ENCODE data around the gene P2RX1. TPM values are rescaled to one million over a fixed set of nuclear protein-coding genes. Genes with fewer than 3 reads are reported as not detected.

P2RX1 gene
- polyA plus RNA-seq, 2 of the 4 experiments (the other 2 are of a cell fraction): 0.05 to 0.13 TPM

- ATAC-seq (no peak), DNase-seq (ENCODE audit: low read depth in 1 of 2, low spot score in 1 of 2) (no peak), FAIRE-seq (no peak)
- WGBS (ENCODE audit: missing lambda C conversion rate): 83% methylated on average over 11 of the region's 11 CpGs
- Histone ChIP-seq H3K4me3 (no peak overlapping the region), H3K4me1 (peaks cover 39% of the 10 kb centered on the region), H3K27ac (no peak overlapping the region), H3K9me3 (no peaks in the 10 kb centered on the region), H3K4me2 (no peak overlapping the region)
- POLR2A ChIA-PET: no interaction called here
- TF ChIP-seq CEBPB (IDR thresholded peaks at IDR 0.05): no peak
- TF ChIP-seq MAFK (IDR thresholded peaks at IDR 0.05; ENCODE audit: partially characterized antibody): no peak
- TF ChIP-seq ZFP36 (IDR thresholded peaks at IDR 0.05; ENCODE audit: borderline replicate concordance, partially characterized antibody): no peak
- TF ChIP-seq MAZ (IDR thresholded peaks at IDR 0.05; ENCODE audit: borderline replicate concordance, low read depth, low read length): no peak
- no peak for TF ChIP-seq ZC3H11A (IDR thresholded peaks at IDR 0.05)
- no peak for TF ChIP-seq SMC3 (IDR thresholded peaks at IDR 0.05)
- TF ChIP-seq NFE2L2 (conservative IDR thresholded peaks at IDR 0.05; ENCODE audit: low read length): no peak
- TF ChIP-seq CHD2 (IDR thresholded peaks at IDR 0.05; ENCODE audit: low read length, partially characterized antibody): no peak
- no peak for TF ChIP-seq BCL3 (IDR thresholded peaks at IDR 0.05)
- TF ChIP-seq KDM1A (IDR thresholded peaks at IDR 0.05; ENCODE audit: low read depth): no peak
- TF ChIP-seq FOSB (CRISPR knock-in tag; IDR thresholded peaks at IDR 0.05): no peak
- TF ChIP-seq EHMT2 (IDR thresholded peaks at IDR 0.05; ENCODE audit: low read depth): no peak
- no peak for TF ChIP-seq PBX3 (IDR thresholded peaks at IDR 0.05)
- TF ChIP-seq JUNB (IDR thresholded peaks at IDR 0.05): no peak
- no peak for TF ChIP-seq CHD4 (IDR thresholded peaks at IDR 0.05; ENCODE audit: borderline replicate concordance)
- no peak for TF ChIP-seq HOXB13 (CRISPR knock-in tag; IDR thresholded peaks at IDR 0.05; ENCODE audit: low read depth)
- CTCF ChIA-PET: interaction anchor here (0.9 to 5.9 kb wide), 8 partner anchors 8 to 224 kb away, joined by 3 to 30 read pairs (median 8); no protein-coding TSS in a partner anchor
Measured at GRCh38 chr17:3962217-3962964, 46.1 kb upstream of the P2RX1 start.

DNA sequence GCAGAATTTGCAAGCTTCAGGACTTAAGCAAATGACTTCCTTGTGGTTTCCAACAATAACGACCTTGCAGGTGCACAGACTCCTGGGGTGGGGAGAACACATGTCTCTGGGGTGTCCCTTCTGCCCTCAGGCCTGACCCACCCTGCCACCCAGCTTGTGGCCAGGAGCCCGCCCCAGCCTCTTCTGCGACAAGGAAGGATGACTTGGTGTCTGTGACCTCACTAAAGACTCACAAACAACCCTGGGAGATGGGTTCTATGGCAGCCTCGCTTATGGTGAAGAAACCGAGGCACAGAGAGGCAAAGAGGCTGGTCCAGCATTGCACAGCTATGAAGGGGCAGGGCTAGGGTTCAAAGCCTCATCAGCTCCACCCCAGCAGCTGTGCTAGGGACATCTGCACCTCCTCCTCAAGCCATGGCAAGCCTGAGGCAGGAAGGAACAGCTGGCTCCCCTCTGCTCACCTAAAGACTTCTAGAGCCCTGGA lies 45.3 kb upstream of the P2RX1 start:
- 64% methylated on average over 5 of the region's 5 CpGs for WGBS (ENCODE audit: missing lambda C conversion rate)
- no peak for TF ChIP-seq NR3C1 (IDR thresholded peaks at IDR 0.05)
- no peak for TF ChIP-seq JUN (IDR thresholded peaks at IDR 0.05)
- no peak for TF ChIP-seq REST (IDR thresholded peaks at IDR 0.05)
- TF ChIP-seq HEYL (CRISPR knock-in tag; IDR thresholded peaks at IDR 0.05): no peak
- no peak for TF ChIP-seq HOXB5 (CRISPR knock-in tag; IDR thresholded peaks at IDR 0.05)
- no peak for TF ChIP-seq HMGXB4 (CRISPR knock-in tag; IDR thresholded peaks at IDR 0.05; ENCODE audit: borderline replicate concordance)
- TF ChIP-seq ZSCAN20 (CRISPR knock-in tag; IDR thresholded peaks at IDR 0.05): no peak
- TF ChIP-seq PHF8 (IDR thresholded peaks at IDR 0.05; ENCODE audit: borderline replicate concordance, low read depth): no peak
- no peak for TF ChIP-seq GATA3 (IDR thresholded peaks at IDR 0.05; ENCODE audit: borderline replicate concordance)
- no peak for TF ChIP-seq FOSB (CRISPR knock-in tag; IDR thresholded peaks at IDR 0.05)
- TF ChIP-seq MAFK (IDR thresholded peaks at IDR 0.05; ENCODE audit: partially characterized antibody): no peak
- Histone ChIP-seq H3K4me1 (peaks cover 39% of the 10 kb centered on the region), H3K4me3 (no peak overlapping the region), H3K27ac (0 out of 6 replicates have a peak overlapping the region, but pooled peaks of 1 of the 2 experiments have one; percentile 6), H3K9me3 (no peaks in the 10 kb centered on the region), H3K4me2 (peak overlapping the region; percentile 31; the same call in 2 of the 3 replicates)
- DNase-seq (ENCODE audit: low read depth in 1 of 2, low spot score in 1 of 2): no peak
- no peak for ATAC-seq
- ChIA-PET CTCF (interaction anchor here (0.6 to 5.9 kb wide), 10 partner anchors 7 to 224 kb away, joined by 3 to 30 read pairs (median 7); no protein-coding TSS in a partner anchor), POLR2A (no interaction called here)
- no peak for FAIRE-seq
